ENCODE results near the gene SCAMP5.

DNA sequence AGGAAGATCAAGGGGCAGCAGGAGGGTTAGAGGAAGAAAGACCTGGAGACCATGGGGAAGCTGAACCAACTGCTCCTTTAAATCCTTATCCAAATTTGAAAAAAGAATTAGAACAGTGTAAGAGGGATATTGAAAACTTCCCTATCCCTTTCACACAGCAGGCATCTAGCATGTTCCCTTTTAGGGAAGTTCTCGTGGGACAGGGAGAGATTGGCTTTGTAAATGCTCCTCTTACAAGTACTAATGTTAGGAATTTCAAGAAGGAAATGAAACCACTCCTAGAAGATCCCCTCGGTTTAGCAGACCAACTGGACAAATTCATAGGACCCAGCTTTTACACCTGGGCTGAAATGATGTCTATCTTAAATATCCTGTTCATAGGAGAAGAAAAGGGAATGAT, 69.5 kb downstream of the SCAMP5 start:
- TF ChIP-seq, protein P1, sequence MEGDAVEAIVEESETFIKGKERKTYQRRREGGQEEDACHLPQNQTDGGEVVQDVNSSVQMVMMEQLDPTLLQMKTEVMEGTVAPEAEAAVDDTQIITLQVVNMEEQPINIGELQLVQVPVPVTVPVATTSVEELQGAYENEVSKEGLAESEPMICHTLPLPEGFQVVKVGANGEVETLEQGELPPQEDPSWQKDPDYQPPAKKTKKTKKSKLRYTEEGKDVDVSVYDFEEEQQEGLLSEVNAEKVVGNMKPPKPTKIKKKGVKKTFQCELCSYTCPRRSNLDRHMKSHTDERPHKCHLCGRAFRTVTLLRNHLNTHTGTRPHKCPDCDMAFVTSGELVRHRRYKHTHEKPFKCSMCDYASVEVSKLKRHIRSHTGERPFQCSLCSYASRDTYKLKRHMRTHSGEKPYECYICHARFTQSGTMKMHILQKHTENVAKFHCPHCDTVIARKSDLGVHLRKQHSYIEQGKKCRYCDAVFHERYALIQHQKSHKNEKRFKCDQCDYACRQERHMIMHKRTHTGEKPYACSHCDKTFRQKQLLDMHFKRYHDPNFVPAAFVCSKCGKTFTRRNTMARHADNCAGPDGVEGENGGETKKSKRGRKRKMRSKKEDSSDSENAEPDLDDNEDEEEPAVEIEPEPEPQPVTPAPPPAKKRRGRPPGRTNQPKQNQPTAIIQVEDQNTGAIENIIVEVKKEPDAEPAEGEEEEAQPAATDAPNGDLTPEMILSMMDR (IDR thresholded peaks at IDR 0.05) = no peak
- TF ChIP-seq POLR2A (IDR thresholded peaks at IDR 0.05) = no peak

Measured in right lobe of liver (tissue), 4 donors.